Measurements from ENCODE around the gene IL10.

Gene IL10

DNA sequence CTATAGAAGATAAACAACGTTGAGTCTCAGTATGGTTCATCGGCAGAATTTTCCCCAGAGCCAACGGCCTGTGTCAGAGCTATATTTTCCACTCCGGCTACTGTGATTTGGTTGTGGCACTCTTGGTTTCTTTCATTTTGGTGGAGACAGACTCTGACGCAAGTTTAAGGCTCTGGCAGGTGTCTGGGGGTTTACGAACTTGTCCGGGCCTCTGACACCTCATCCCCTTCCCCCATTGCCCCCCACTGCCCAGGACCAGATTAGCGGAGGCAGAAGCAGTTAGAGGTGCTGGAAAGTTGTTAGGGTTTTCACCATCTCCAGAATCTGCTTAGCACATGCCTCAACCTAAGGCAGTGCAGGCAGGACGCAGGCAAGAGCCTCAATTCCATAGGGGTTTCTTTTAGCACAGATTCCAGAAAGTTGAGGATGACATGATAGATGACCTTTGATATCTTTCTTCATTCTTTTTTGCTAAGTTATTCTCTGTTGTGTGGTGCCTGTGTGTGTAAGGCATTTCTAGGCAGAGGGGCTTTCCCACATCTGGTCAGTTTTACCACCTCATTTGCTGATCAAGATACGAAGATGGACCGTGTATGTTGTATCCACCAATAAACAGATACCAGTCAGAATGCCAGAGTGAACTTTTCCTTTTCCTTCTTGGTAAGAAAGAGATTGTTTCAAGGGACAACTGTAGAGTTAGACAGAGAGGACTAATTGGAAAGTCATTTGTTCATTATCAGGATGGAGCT is 18.4 kb upstream of the IL10 start (continued):
- TF ChIP-seq, protein P1, sequence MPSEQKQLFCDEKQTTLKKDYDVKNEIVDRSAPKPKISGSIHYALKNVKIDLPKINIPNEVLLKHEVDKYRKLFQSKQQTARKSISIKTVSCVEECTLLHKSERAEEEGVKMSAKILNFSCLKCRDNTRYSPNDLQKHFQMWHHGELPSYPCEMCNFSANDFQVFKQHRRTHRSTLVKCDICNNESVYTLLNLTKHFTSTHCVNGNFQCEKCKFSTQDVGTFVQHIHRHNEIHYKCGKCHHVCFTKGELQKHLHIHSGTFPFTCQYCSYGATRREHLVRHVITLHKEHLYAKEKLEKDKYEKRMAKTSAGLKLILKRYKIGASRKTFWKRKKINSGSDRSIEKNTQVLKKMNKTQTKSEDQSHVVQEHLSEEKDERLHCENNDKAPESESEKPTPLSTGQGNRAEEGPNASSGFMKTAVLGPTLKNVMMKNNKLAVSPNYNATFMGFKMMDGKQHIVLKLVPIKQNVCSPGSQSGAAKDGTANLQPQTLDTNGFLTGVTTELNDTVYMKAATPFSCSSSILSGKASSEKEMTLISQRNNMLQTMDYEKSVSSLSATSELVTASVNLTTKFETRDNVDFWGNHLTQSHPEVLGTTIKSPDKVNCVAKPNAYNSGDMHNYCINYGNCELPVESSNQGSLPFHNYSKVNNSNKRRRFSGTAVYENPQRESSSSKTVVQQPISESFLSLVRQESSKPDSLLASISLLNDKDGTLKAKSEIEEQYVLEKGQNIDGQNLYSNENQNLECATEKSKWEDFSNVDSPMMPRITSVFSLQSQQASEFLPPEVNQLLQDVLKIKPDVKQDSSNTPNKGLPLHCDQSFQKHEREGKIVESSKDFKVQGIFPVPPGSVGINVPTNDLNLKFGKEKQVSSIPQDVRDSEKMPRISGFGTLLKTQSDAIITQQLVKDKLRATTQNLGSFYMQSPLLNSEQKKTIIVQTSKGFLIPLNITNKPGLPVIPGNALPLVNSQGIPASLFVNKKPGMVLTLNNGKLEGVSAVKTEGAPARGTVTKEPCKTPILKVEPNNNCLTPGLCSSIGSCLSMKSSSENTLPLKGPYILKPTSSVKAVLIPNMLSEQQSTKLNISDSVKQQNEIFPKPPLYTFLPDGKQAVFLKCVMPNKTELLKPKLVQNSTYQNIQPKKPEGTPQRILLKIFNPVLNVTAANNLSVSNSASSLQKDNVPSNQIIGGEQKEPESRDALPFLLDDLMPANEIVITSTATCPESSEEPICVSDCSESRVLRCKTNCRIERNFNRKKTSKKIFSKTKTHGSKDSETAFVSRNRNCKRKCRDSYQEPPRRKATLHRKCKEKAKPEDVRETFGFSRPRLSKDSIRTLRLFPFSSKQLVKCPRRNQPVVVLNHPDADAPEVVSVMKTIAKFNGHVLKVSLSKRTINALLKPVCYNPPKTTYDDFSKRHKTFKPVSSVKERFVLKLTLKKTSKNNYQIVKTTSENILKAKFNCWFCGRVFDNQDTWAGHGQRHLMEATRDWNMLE (tag by site-specific recombination; conservative IDR thresholded peaks at IDR 0.05; ENCODE audit: low read depth): no peak
- TF ChIP-seq ZNF10 (tag by site-specific recombination; IDR thresholded peaks at IDR 0.05) (no peak), ZNF837 (tag by site-specific recombination; IDR thresholded peaks at IDR 0.05) (no peak), ZNF843 (tag by site-specific recombination; IDR thresholded peaks at IDR 0.05) (no peak), ZNF624 (tag by site-specific recombination; IDR thresholded peaks at IDR 0.05) (no peak), ZNF248 (tag by site-specific recombination; IDR thresholded peaks at IDR 0.05) (no peak), ZNF549 (tag by site-specific recombination; IDR thresholded peaks at IDR 0.05) (no peak), ZNF558 (tag by site-specific recombination; IDR thresholded peaks at IDR 0.05) (no peak), ZNF530 (tag by site-specific recombination; IDR thresholded peaks at IDR 0.05; ENCODE audit: low read depth) (no peak), ZNF24 (tag by site-specific recombination; IDR thresholded peaks at IDR 0.05) (no peak)
- TF ChIP-seq, protein P2, sequence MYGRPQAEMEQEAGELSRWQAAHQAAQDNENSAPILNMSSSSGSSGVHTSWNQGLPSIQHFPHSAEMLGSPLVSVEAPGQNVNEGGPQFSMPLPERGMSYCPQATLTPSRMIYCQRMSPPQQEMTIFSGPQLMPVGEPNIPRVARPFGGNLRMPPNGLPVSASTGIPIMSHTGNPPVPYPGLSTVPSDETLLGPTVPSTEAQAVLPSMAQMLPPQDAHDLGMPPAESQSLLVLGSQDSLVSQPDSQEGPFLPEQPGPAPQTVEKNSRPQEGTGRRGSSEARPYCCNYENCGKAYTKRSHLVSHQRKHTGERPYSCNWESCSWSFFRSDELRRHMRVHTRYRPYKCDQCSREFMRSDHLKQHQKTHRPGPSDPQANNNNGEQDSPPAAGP (tag by site-specific recombination; IDR thresholded peaks at IDR 0.05): no peak

DNA sequence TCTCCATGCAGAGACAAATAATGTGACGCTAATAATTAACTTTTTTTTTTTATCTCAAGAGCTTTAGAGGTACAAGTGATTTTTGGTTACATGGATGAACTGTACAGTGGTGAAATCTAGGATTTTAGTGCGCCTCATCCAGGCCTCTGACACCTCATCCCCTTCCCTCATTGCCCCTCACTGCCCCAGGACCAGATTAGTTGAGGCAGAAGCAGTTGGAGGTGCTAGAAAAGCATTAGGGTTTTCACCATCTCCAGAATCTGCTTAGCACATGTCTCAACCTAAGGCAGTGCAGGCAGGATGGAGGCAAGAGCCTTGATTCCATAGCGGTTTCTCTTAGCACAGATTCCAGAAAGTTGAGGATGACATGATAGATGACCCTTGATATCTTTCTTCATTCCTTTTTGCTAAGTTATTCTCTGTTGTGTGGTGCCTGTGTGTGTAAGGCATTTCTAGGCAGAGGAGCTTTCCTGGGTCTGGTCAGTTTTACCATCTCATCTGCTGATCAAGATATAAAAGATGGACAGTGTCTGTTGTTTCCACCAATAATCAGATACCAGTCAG is 16.3 kb upstream of the IL10 start:
- H3K4me1 ChIP-seq (ENCODE audit: control insufficient read depth, insufficient read depth, low read length): no peaks in the 10 kb centered on the region
- no peaks in the 10 kb centered on the region for H3K36me3 ChIP-seq (ENCODE audit: control insufficient read depth in 2 of 2, insufficient read depth in 1 of 2, low read length in 2 of 2)
- no peaks in the 10 kb centered on the region for H3K9me3 ChIP-seq (ENCODE audit: control insufficient read depth, insufficient read depth, low read depth, low read length)
- TF ChIP-seq KLF10 (tag by site-specific recombination; IDR thresholded peaks at IDR 0.05) (no peak), YY1 (tag by site-specific recombination; IDR thresholded peaks at IDR 0.05) (no peak), ZNF248 (tag by site-specific recombination; IDR thresholded peaks at IDR 0.05) (no peak), ZNF624 (tag by site-specific recombination; IDR thresholded peaks at IDR 0.05) (no peak), ZNF664 (tag by site-specific recombination; IDR thresholded peaks at IDR 0.05) (no peak), ZNF776 (tag by site-specific recombination; IDR thresholded peaks at IDR 0.05; ENCODE audit: borderline replicate concordance) (no peak), ZNF366 (tag by site-specific recombination; conservative IDR thresholded peaks at IDR 0.05) (no peak)
- TF ChIP-seq, protein P3, sequence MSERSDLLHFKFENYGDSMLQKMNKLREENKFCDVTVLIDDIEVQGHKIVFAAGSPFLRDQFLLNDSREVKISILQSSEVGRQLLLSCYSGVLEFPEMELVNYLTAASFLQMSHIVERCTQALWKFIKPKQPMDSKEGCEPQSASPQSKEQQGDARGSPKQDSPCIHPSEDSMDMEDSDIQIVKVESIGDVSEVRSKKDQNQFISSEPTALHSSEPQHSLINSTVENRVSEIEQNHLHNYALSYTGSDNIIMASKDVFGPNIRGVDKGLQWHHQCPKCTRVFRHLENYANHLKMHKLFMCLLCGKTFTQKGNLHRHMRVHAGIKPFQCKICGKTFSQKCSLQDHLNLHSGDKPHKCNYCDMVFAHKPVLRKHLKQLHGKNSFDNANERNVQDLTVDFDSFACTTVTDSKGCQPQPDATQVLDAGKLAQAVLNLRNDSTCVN (tag by site-specific recombination; optimal IDR thresholded peaks at IDR 0.05): no peak
- TF ChIP-seq, protein P4, sequence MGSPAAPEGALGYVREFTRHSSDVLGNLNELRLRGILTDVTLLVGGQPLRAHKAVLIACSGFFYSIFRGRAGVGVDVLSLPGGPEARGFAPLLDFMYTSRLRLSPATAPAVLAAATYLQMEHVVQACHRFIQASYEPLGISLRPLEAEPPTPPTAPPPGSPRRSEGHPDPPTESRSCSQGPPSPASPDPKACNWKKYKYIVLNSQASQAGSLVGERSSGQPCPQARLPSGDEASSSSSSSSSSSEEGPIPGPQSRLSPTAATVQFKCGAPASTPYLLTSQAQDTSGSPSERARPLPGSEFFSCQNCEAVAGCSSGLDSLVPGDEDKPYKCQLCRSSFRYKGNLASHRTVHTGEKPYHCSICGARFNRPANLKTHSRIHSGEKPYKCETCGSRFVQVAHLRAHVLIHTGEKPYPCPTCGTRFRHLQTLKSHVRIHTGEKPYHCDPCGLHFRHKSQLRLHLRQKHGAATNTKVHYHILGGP (tag by site-specific recombination; IDR thresholded peaks at IDR 0.05): no peak
- no peak overlapping the region for H3K27ac ChIP-seq (ENCODE audit: extremely low read depth, low read depth, low read length)
- POLR2A ChIA-PET: no interaction called here
- H3K4me3 ChIP-seq (ENCODE audit: low read depth, low read length): no peak overlapping the region
- CTCF ChIA-PET: interaction anchor here (2.9 kb wide), 1 partner anchor 10 kb away, joined by 14 read pairs; no protein-coding TSS in a partner anchor
